ENCODE results near the gene S1PR2. TPM values are rescaled to one million over a fixed set of nuclear protein-coding genes. Genes with fewer than 3 reads are reported as not detected.
"Not testable (repeated sequence)": the region's sequence is repeated elsewhere in the genome, so short reads cannot be mapped to it uniquely, and the experiment has no call there.

S1PR2 gene
- total and polyA plus RNA-seq, 4 donors = 6.5 to 32.1 (median 13.0) TPM

DNA sequence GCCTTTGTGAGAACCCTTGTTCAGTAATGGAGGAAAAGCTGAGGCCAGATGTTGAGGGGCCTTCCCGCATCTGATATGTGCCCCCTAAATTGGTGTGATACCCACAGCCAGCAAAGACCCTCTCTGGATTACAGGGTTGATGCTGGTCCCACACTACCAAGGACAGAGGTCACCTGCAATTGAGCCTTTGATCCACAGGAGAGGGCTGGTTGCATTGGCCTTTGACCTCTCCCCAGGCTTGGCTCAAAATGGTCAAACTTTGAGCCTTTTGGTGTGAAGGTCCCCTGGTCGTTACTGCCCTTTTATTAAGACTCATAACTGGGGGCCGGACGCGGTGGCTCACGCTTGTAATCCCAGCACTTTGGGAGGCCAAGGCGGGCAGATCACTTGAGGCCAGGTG, 12.5 kb upstream of the S1PR2 start:
- Histone ChIP-seq H3K27ac (ENCODE audit: low read depth in 1 of 2, low read length in 1 of 2) (no peak overlapping the region), H3K36me3 (ENCODE audit: control insufficient read depth in 4 of 4, insufficient read depth in 4 of 4, low read length in 4 of 4) (no peaks in the 10 kb centered on the region), H3K27me3 (ENCODE audit: control insufficient read depth in 3 of 3, insufficient read depth in 3 of 3, low read length in 2 of 3) (no peaks in the 10 kb centered on the region), H3K9ac (ENCODE audit: insufficient read depth in 1 of 2, low read length in 2 of 2) (no peak overlapping the region), H3K9me3 (ENCODE audit: control insufficient read depth in 4 of 4, insufficient read depth in 3 of 4, low read length in 3 of 4) (no peaks in the 10 kb centered on the region), H3K4me1 (ENCODE audit: control insufficient read depth in 5 of 5, insufficient read depth in 5 of 5, low read length in 5 of 5) (peaks cover 0 to 22% (median 5%) of the 10 kb centered on the region in 5 donors), H3K4me3 (no peak overlapping the region)
- TF ChIP-seq, protein P1, sequence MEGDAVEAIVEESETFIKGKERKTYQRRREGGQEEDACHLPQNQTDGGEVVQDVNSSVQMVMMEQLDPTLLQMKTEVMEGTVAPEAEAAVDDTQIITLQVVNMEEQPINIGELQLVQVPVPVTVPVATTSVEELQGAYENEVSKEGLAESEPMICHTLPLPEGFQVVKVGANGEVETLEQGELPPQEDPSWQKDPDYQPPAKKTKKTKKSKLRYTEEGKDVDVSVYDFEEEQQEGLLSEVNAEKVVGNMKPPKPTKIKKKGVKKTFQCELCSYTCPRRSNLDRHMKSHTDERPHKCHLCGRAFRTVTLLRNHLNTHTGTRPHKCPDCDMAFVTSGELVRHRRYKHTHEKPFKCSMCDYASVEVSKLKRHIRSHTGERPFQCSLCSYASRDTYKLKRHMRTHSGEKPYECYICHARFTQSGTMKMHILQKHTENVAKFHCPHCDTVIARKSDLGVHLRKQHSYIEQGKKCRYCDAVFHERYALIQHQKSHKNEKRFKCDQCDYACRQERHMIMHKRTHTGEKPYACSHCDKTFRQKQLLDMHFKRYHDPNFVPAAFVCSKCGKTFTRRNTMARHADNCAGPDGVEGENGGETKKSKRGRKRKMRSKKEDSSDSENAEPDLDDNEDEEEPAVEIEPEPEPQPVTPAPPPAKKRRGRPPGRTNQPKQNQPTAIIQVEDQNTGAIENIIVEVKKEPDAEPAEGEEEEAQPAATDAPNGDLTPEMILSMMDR (IDR thresholded peaks at IDR 0.05; ENCODE audit: control extremely low read depth, extremely low read depth) = no peak
- ATAC-seq (ENCODE audit: insufficient read depth, low FRiP score) (no peak), DNase-seq (no peak)
- WGBS, 2 donors = 95 to 97% methylated on average over 7 of the region's 7 CpGs

DNA sequence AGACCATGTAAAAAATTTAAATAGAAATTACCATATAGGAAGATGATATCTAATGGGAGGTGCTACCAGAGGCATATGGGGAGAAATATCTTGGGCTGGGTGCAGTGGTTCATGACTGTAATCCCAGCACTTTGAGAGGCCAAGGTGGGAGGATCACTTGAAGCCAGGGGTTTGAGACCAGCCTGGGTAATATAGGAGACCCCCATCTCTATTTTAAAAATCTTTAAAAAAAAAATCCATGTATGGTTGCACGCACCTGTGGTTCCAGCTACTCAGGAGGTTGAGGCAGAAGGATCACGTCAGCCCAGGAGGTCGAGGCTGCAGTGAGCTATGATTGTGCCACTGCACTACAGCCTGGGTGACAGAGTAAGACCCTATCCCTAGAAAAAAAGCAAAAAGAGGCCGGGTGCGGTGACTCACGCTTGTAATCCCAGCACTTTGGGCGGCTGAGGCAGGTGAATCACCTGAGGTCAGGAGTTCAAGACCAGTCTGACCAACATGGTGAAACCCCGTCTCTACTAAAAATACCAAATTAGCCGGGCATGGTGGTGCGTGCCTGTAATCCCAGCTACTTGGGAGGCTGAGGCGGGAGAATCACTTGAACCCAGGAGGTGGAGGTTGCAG, 10.8 kb upstream of the S1PR2 start:
- H3K4me3 ChIP-seq; H3K9ac ChIP-seq (ENCODE audit: insufficient read depth in 1 of 2, low read length in 2 of 2); H3K9me3 ChIP-seq (ENCODE audit: control insufficient read depth in 4 of 4, insufficient read depth in 3 of 4, low read length in 3 of 4); ATAC-seq (ENCODE audit: insufficient read depth, low FRiP score); H3K36me3 ChIP-seq (ENCODE audit: control insufficient read depth in 4 of 4, insufficient read depth in 4 of 4, low read length in 4 of 4); H3K27me3 ChIP-seq (ENCODE audit: control insufficient read depth in 3 of 3, insufficient read depth in 3 of 3, low read length in 2 of 3); H3K27ac ChIP-seq (ENCODE audit: low read depth in 1 of 2, low read length in 1 of 2); DNase-seq: not testable (repeated sequence)
- peaks cover 0 to 35% (median 13%) of the 10 kb centered on the region in 5 donors for H3K4me1 ChIP-seq (ENCODE audit: control insufficient read depth in 5 of 5, insufficient read depth in 5 of 5, low read length in 5 of 5)
- 94 to 97% methylated on average over 11 of the region's 11 CpGs for WGBS, 2 donors

DNA sequence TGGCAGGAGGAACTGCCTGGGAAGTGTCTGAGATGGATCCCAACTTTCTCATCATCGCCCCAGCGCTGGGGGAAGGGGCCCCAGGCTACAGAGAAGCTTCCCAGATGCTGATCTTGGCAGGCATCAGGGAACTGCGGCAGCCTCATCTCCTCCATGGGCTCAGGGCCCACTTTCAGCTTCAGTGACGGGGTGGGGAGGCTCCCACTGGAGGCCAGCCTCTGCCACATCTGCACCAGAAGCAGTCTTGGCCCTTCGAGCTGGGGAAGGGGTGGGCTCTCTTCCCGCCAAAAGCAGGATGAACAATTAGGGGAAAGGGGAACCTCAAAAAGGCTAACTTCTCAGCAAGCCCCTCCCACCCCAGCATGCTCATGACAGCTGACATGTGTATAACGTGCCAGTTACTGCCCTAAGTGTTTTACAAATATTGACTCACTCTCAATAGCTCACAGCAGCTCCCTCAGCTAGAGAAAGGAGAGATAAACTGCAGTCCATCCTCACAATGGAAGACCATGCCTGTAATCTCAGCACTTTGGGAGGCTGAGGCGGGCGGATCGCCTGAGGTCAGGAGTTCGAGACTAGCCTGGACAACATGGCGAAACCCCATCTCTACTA, 7.1 kb upstream of the S1PR2 start:
- Histone ChIP-seq H3K36me3 (ENCODE audit: control insufficient read depth in 4 of 4, insufficient read depth in 4 of 4, low read length in 4 of 4) (no peaks in the 10 kb centered on the region), H3K27me3 (ENCODE audit: control insufficient read depth in 3 of 3, insufficient read depth in 3 of 3, low read length in 2 of 3) (no peaks in the 10 kb centered on the region), H3K9me3 (ENCODE audit: control insufficient read depth in 4 of 4, insufficient read depth in 3 of 4, low read length in 3 of 4) (no peaks in the 10 kb centered on the region), H3K9ac (ENCODE audit: insufficient read depth in 1 of 2, low read length in 2 of 2) (no peak overlapping the region), H3K4me1 (ENCODE audit: control insufficient read depth in 5 of 5, insufficient read depth in 5 of 5, low read length in 5 of 5) (peaks cover 0 to 50% (median 29%) of the 10 kb centered on the region in 5 donors), H3K27ac (ENCODE audit: low read depth in 1 of 2, low read length in 1 of 2) (peak overlapping the region in 1 of 2 donors; percentile 71), H3K4me3 (no peak overlapping the region)
- DNase-seq (peak; percentile 99 to 100 (median 100)), ATAC-seq (ENCODE audit: insufficient read depth, low FRiP score) (peak; percentile 55)
- 46 to 67% methylated on average over 12 of the region's 12 CpGs for WGBS, 2 donors
- TF ChIP-seq, protein P1 (IDR thresholded peaks at IDR 0.05; ENCODE audit: control extremely low read depth, extremely low read depth) = no peak

DNA sequence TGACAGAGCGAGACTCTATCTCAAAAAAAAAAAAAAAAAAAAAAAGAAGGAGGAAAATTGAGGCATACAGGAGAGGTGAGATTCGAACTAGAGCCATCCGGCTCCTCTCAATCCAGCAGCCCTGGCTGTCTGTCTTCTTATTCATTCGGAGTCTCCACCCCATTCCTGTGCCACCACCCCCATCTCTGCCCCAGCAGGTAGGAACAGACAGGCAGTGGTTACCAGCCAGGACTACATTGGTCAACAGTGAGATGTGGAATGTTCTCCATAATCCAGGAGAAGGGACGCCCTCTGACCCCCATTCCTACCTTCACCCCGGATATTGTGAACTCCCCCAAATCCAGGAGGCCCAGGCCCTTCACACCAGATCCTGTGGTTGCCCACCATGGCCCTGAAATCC, 6.6 kb upstream of the S1PR2 start:
- 79 to 91% methylated on average over 6 of the region's 6 CpGs for whole genome bisulfite sequencing, 2 donors
- TF ChIP-seq, protein P1 (IDR thresholded peaks at IDR 0.05; ENCODE audit: control extremely low read depth, extremely low read depth) = no peak

DNA sequence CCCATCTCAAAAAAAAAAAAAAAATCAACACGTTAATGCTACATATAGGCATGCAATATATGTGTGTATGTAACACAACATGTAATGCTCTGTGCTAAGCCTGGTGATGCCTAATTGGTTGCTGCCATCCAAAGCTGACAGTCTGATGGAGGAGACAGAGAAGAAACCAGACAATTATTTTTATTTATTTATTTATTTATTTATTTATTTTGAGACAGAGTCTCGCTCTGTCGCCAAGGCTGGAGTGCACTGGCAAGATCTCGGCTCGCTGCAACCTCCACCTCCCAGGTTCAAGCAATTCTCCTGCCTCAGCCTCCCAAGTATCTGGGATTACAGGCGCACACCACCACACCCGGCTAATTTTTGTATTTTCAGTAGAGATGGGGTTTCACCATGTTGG, 4.3 kb upstream of the S1PR2 start:
- not testable (repeated sequence) for H3K9ac ChIP-seq (ENCODE audit: insufficient read depth in 1 of 2, low read length in 2 of 2); H3K36me3 ChIP-seq (ENCODE audit: control insufficient read depth in 4 of 4, insufficient read depth in 4 of 4, low read length in 4 of 4); H3K27me3 ChIP-seq (ENCODE audit: control insufficient read depth in 3 of 3, insufficient read depth in 3 of 3, low read length in 2 of 3); ATAC-seq (ENCODE audit: insufficient read depth, low FRiP score); H3K4me3 ChIP-seq; H3K9me3 ChIP-seq (ENCODE audit: control insufficient read depth in 4 of 4, insufficient read depth in 3 of 4, low read length in 3 of 4); DNase-seq
- H3K27ac ChIP-seq (ENCODE audit: low read depth in 1 of 2, low read length in 1 of 2) = peak overlapping the region; percentile 58 to 66
- 93 to 96% methylated on average over 7 of the region's 7 CpGs for WGBS, 2 donors
- peaks cover 0 to 51% (median 29%) of the 10 kb centered on the region in 5 donors for H3K4me1 ChIP-seq (ENCODE audit: control insufficient read depth in 5 of 5, insufficient read depth in 5 of 5, low read length in 5 of 5)

More for the DNA sequence above, 6.6 kb upstream of the S1PR2 start:
- DNase-seq (no peak), ATAC-seq (ENCODE audit: insufficient read depth, low FRiP score) (no peak)
- H3K9me3 ChIP-seq (ENCODE audit: control insufficient read depth in 4 of 4, insufficient read depth in 3 of 4, low read length in 3 of 4) = no peaks in the 10 kb centered on the region
- peaks cover 0 to 48% (median 29%) of the 10 kb centered on the region in 5 donors for H3K4me1 ChIP-seq (ENCODE audit: control insufficient read depth in 5 of 5, insufficient read depth in 5 of 5, low read length in 5 of 5)
- H3K27ac ChIP-seq (ENCODE audit: low read depth in 1 of 2, low read length in 1 of 2) = peak overlapping the region in 1 of 2 donors; percentile 71
- no peaks in the 10 kb centered on the region for H3K36me3 ChIP-seq (ENCODE audit: control insufficient read depth in 4 of 4, insufficient read depth in 4 of 4, low read length in 4 of 4)
- H3K9ac ChIP-seq (ENCODE audit: insufficient read depth in 1 of 2, low read length in 2 of 2) = no peak overlapping the region
- H3K4me3 ChIP-seq = no peak overlapping the region
- no peaks in the 10 kb centered on the region for H3K27me3 ChIP-seq (ENCODE audit: control insufficient read depth in 3 of 3, insufficient read depth in 3 of 3, low read length in 2 of 3)

Measured in lung (tissue), 12 donors.